ENCODE data around the gene FHDC1. TPM values are rescaled to one million over a fixed set of nuclear protein-coding genes. Genes with fewer than 3 reads are reported as not detected.

FHDC1 gene
- total RNA-seq, 1 experiment from 2014 or later: 2.0 TPM

GRCh38 chr4:152972821-152973628 is 36.9 kb downstream of the FHDC1 start:
- H3K27me3 Mint-ChIP-seq (ENCODE audit: insufficient read depth, unreplicated experiment): no peaks in the 10 kb centered on the region
- BruUV-seq (replicated peaks): no TSS peak
- peaks cover 21% of the 10 kb centered on the region for H3K36me3 Mint-ChIP-seq (ENCODE audit: insufficient read depth, unreplicated experiment)
- H3K27ac Mint-ChIP-seq (ENCODE audit: low read depth, unreplicated experiment): no peak overlapping the region
- ChIA-PET POLR2A (interaction anchor here (0.6 to 6.3 kb wide), 5 partner anchors 10 to 35 kb away, joined by 3 to 53 read pairs (median 3); no protein-coding TSS in a partner anchor), CTCF (no interaction called here)
- DNase-seq (ENCODE audit: unreplicated experiment): peak; percentile 69
- H3K9me3 Mint-ChIP-seq (ENCODE audit: unreplicated experiment): no peaks in the 10 kb centered on the region
- no peak overlapping the region for H3K4me3 Mint-ChIP-seq (ENCODE audit: unreplicated experiment)
- intact Hi-C loops (cut with micrococcal nuclease): loop anchor here (5.0 kb wide), 1 partner anchor 36 kb away; the partner anchor contains the start of gene FHDC1
- peaks cover 36% of the 10 kb centered on the region for H3K4me1 Mint-ChIP-seq (ENCODE audit: insufficient read depth, unreplicated experiment)
- TF ChIP-seq CTCF (IDR thresholded peaks at IDR 0.05; ENCODE audit: unreplicated experiment): no peak

- BruUV-seq (replicated peaks): no TSS peak
- ChIA-PET POLR2A (interaction anchor here (0.6 to 1.1 kb wide), 3 partner anchors 10 to 36 kb away, joined by 3 to 6 read pairs (median 5); no protein-coding TSS in a partner anchor), CTCF (interaction anchor here (0.9 kb wide), 1 partner anchor 9 kb away, joined by 5 read pairs; no protein-coding TSS in a partner anchor)
- Mint-ChIP-seq H3K36me3 (ENCODE audit: insufficient read depth, unreplicated experiment) (peaks cover 21% of the 10 kb centered on the region), H3K9me3 (ENCODE audit: unreplicated experiment) (no peaks in the 10 kb centered on the region), H3K4me3 (ENCODE audit: unreplicated experiment) (no peak overlapping the region), H3K4me1 (ENCODE audit: insufficient read depth, unreplicated experiment) (peaks cover 36% of the 10 kb centered on the region), H3K27me3 (ENCODE audit: insufficient read depth, unreplicated experiment) (no peaks in the 10 kb centered on the region), H3K27ac (ENCODE audit: low read depth, unreplicated experiment) (no peak overlapping the region)
- no peak for DNase-seq (ENCODE audit: unreplicated experiment)
- no peak for TF ChIP-seq CTCF (IDR thresholded peaks at IDR 0.05; ENCODE audit: unreplicated experiment)
- intact Hi-C loops (cut with micrococcal nuclease): loop anchor here (5.0 kb wide), 1 partner anchor 37 kb away; the partner anchor contains the start of gene FHDC1
These were observed 37.7 kb downstream of the FHDC1 start for GRCh38 chr4:152973629-152974467.

- Mint-ChIP-seq H3K4me1 (ENCODE audit: insufficient read depth, unreplicated experiment) (peaks cover 30% of the 10 kb centered on the region), H3K27ac (ENCODE audit: low read depth, unreplicated experiment) (no peak overlapping the region), H3K4me3 (ENCODE audit: unreplicated experiment) (no peak overlapping the region), H3K36me3 (ENCODE audit: insufficient read depth, unreplicated experiment) (peaks cover 21% of the 10 kb centered on the region), H3K9me3 (ENCODE audit: unreplicated experiment) (no peaks in the 10 kb centered on the region), H3K27me3 (ENCODE audit: insufficient read depth, unreplicated experiment) (no peaks in the 10 kb centered on the region)
- ChIA-PET CTCF (interaction anchor here (0.9 kb wide), 1 partner anchor 8 kb away, joined by 5 read pairs; no protein-coding TSS in a partner anchor), POLR2A (interaction anchor here (0.6 kb wide), 1 partner anchor 23 kb away, joined by 5 read pairs; no protein-coding TSS in a partner anchor)
- DNase-seq (ENCODE audit: unreplicated experiment): no peak
- no peak for TF ChIP-seq CTCF (IDR thresholded peaks at IDR 0.05; ENCODE audit: unreplicated experiment)
- no TSS peak for BruUV-seq (replicated peaks)
- intact Hi-C loops (cut with micrococcal nuclease): loop anchor here (5.0 kb wide), 1 partner anchor 37 kb away; the partner anchor contains the start of gene FHDC1
These were observed 38.6 kb downstream of the FHDC1 start for GRCh38 chr4:152974468-152975379.
